HG03469 (cell line): ENCODE measurements around the gene STK33.

Source experiments
- ATAC-seq: cut with Tn5 transposase; IDR thresholded peaks from one replicate; pipeline ENCODE4 v1.9.1; 2021; ENCODE audit warnings: mild to moderate bottlenecking, moderate library complexity, moderate number of reproducible peaks; ENCODE audit not compliant: unreplicated experiment

Gene STK33

GRCh38 chr11:8593935-8594909 is at the start of gene STK33:
STK33 (minus strand) TSS chr11:8594228; CDS start chr11:8474905, 119,323 bp downstream.
- ATAC-seq: no peak

DNA sequence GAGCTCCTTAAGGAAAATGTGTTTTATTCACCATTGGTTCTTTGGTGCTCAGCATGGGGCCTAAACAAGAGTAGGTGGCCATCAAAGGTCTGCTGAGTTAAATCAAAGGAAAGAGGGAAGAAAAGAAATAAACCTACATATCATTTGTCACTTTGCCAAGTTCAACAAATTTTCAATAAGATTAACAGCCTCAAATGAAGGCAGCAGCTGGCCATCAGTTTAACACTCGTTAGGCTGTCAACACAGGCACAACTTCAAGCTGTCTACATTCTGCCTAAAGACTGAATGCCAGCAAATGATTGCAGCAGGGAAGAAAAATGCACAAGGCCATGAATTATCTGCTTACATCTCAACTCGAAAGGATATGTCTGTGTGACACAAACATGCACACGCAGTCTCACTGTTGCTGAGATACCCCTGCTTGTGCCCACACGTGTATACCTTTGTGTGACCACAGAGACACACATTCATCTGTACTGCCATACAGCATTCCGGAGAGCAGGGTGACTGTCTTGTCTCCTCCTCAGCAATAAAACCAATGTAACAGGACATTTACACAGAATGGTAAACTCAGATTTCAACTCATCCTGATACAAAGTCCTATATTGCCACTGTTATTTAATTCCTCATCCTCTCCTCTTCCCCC is 48.3 kb upstream of the STK33 start:
- ATAC-seq: no peak

DNA sequence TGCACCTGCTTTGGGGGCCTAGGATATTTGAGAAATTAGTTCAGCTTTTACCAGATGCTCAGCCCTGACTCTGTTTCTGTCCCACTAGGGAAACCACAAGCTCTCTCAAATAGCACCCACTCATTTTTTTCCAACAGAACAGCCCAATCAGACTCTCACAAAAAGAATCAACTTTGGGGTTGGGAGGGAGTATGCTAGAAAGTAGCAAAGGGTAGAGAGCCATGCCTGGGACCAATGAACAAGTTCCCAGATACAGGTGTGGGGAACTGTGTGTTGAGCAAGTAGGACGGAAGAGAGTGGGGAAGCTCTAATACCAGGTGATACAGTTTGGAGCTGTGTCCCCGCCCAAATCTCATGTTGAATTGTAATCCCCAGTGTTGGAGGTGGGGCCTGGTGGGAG is 47.3 kb upstream of the STK33 start:
- no peak for ATAC-seq

GRCh38 chr11:8640267-8640906 is 46.4 kb upstream of the STK33 start:
- no peak for ATAC-seq

DNA sequence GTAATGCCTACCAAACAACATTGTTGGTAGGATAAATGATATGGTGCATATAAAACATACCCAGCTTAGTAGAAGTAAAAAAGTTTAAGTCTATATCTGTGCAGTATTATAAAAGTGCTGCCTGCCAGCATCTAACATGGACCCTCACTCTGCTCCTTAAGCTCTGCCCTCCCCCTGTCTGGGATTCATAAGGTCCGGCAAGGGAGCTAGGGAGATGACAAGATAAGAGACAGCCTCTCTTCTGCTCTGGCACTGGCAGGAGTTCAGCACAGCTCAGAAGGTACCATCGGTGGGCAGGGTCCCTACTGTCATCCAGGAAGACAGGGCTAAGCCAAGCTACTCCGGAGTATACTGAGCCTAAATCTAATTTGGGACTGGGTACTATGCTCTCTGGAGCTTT is 45.6 kb upstream of the STK33 start:
- no peak for ATAC-seq

DNA sequence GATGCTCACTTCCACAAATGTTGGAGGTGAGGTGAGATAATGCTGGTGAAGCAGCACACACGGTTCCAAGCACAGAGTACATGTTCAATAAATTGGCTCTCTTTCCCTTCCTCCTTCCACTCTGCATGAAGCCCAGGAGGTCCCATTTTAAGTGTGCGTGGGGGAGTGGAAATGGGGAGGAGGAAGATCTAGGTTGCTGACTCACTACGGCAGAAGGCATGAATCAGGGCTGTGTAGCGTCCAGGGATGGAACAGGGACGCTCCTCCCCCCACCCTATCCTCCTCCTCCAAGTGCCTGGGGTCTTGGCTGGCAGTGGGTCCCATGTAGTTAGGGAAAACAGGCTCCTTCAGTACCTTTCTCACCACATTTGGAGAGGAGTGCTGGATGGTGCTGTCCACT is 44.3 kb upstream of the STK33 start:
- ATAC-seq: no peak

- ATAC-seq: no peak
Measured at GRCh38 chr11:8636127-8636526, 42.1 kb upstream of the STK33 start.

- ATAC-seq: no peak
Measured at GRCh38 chr11:8634498-8634897, 40.5 kb upstream of the STK33 start.

- ATAC-seq: no peak
Measured at GRCh38 chr11:8631395-8632118, 37.5 kb upstream of the STK33 start.

DNA sequence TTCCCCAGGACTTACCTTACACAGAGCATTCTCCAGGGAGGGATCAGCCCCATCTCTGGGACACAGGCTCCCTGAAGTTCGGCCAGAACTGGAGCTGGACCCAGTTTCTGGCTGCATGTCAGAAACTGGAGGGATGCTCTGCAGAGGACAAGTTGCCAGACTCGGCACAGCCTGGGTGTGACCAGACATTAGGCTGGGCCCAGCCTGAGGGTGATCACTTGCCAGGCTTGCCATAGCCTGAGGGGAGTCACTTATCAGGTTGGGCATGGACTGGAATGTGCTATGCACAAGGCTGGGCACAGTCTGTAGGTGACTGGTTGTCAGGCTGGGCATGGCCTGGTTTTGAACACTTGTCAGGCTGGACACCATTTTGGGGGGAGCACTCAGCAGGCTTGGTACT is 30.7 kb upstream of the STK33 start:
- no peak for ATAC-seq

- no peak for ATAC-seq
Measured at GRCh38 chr11:8621147-8621546, 27.1 kb upstream of the STK33 start.

DNA sequence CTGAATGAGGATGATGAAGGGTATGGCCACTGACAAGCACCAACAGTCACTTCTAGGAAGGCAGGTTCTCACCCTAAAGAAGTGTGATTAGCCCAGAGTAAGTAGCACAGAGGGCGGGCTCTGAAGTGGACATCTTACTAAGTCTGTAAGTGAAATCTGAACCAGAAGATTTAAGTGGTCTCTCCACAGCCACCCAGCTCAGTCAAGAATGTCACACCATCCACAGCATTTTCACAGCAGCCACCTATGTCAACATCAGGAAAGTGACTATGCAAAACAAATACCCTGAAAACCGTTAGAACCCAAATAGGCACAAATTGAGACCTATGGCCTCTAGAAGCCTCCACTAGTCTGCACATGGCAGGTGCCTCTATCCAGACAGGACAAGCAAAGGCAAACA is 23.0 kb upstream of the STK33 start:
- no peak for ATAC-seq

DNA sequence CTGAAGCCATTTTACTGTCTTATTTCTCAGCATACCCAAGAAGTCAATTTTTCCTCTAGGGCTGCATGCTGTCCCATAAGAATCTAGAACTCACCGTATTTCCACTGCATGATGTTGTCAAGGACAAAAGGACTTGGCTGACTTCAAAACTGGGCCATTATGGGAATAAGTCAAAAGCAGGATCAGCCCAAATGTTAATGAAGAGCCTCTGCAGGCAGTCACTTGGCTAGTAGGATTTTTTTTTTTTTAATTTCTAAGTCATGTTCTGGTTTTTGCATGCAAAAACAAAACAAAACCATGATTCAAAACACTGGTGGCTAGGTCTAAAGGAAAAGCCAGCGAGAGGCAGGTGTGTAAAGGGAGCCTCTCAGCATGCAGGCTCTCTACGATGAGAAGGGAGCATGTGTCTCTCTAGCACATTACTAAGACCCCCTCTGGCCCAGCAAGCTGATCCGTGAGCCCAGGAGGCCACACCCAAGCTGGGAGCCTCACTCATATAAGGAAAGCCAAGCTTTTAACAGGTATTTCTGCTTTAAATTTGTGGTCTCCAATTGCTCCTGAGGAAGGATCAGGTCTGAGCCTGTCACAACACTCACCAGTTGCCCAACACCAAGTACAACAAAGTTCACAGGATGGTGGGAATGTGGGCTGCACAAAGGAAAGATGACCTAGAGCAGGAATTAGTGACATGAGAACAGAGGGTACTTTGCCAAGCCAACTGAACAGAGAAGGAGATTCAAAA is 21.4 kb upstream of the STK33 start:
- ATAC-seq: no peak

- no peak for ATAC-seq
Measured at GRCh38 chr11:8614497-8614896, 20.5 kb upstream of the STK33 start.

DNA sequence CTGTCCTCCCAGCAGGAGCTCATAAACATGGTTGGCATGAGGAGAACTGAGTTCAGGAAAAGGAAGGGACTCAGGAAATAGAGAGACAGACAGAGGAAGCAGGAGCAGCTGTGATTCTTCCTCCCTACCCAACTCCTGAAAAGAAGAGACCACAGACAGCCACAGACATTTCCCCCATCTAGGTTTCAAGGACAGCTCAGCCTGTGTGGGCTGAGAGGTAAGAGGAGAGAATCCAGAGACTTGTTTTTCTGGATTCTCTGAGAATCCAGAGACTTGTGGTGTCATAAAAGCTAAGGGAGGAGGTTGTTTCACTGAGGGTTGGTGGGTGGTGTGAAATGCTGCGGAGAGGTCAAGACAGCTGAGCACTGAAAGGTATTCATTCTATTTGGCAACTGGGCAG is 19.0 kb upstream of the STK33 start:
- no peak for ATAC-seq

DNA sequence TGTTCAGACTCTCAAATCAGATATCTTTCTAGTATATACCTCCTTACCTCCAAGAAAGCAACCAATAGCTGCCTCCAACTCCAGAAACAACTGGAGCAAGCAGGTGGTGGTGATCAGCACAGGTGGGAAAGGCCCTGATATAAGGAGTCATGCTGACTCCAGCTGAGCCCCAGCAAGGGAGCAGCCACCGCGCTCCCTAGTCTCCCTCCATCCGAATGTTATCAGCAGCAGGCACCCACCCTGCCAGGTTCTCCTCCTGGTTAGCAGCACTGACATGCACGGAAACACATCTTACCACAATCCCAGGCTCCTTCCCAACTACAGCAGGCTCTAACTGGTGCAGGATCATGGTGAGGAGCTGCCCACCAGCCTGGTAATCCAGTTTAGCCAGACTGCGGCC is 18.5 kb upstream of the STK33 start:
- no peak for ATAC-seq

- no peak for ATAC-seq
Measured at GRCh38 chr11:8610532-8611116, 16.6 kb upstream of the STK33 start.

DNA sequence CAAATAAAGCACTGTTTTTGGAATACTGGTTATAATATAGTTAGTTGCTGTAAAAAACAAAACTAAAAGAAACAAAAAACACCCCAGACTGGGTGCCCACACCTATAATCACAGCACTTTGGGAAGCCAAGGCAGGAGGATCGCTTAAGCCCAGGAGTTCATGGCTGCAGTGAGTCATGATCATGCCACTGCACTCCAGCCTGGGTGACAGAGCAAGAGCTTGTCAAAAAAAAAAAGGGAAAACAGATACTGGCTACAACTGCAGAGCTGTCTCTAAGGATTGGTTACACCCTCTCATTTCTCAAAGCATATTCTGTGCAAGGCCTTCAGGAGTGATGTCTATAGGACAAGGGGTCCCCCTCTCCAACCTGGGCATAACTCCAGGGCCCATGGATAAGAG is 14.6 kb upstream of the STK33 start:
- no peak for ATAC-seq

- no peak for ATAC-seq
Measured at GRCh38 chr11:8605971-8606563, 12.0 kb upstream of the STK33 start.
